ENCODE data around the gene PLPPR2. TPM values are rescaled to one million over a fixed set of nuclear protein-coding genes. Genes with fewer than 3 reads are reported as not detected.

Gene PLPPR2
- total and polyA plus RNA-seq, 2 of the 4 experiments (the other 2 are of a cell fraction) = 3.9 to 45.2 TPM

GRCh38 chr19:11349171-11349570 lies 6.1 kb upstream of the PLPPR2 start:
- in situ Hi-C loops (cut with MboI; ENCODE audit: low sequenced_read_pairs) = no loop called here
- BruUV-seq (replicated peaks) = no TSS peak
- intact Hi-C loops (cut with micrococcal nuclease) = no loop called here

More at GRCh38 chr19:11349171-11349570, 6.1 kb upstream of the PLPPR2 start:
- ATAC-seq (ENCODE audit: low read depth) (no peak), DNase-seq (no peak)
- no peak overlapping the region for H2BK20ac ChIP-seq (ENCODE audit: low read depth, low read length)
- H3K27me3 ChIP-seq (ENCODE audit: control insufficient read depth, insufficient read depth, low read length) = no peaks in the 10 kb centered on the region
- H2BK120ac ChIP-seq (ENCODE audit: low read depth, low read length) = no peak overlapping the region
- ChIA-PET CTCF (no interaction called here), POLR2A (ENCODE audit: unreplicated experiment) (no interaction called here)
- no peak overlapping the region for H3K56ac ChIP-seq (ENCODE audit: extremely low read depth, insufficient read depth, low read length)
- H3K27ac ChIP-seq (ENCODE audit: insufficient read depth, low read length) = no peak overlapping the region
- H4K20me1 ChIP-seq (ENCODE audit: insufficient read depth, low read length) = peaks cover 2% of the 10 kb centered on the region; the same call in 1 of the 2 replicates
- H4K8ac ChIP-seq (ENCODE audit: low read depth in 2 of 2, low read length in 2 of 2) = no peak overlapping the region
- peaks cover 8% of the 10 kb centered on the region for H3K4me1 ChIP-seq (ENCODE audit: control insufficient read depth, insufficient read depth, low read length)
- H3K36me3 ChIP-seq (ENCODE audit: control insufficient read depth, insufficient read depth, low read length) = no peaks in the 10 kb centered on the region
- H3K9me3 ChIP-seq (ENCODE audit: control insufficient read depth, insufficient read depth, low read length) = peaks cover 8% of the 10 kb centered on the region; the same call in 1 of the 2 replicates
- H2BK15ac ChIP-seq (ENCODE audit: low read depth, low read length) = no peak overlapping the region
- no peak overlapping the region for H4K5ac ChIP-seq (ENCODE audit: low read depth, low read length)
- no peak overlapping the region for H3K4me3 ChIP-seq (ENCODE audit: insufficient read depth, low read depth, low read length)
- no peak overlapping the region for H2AFZ ChIP-seq (replicated peaks; ENCODE audit: low read length, poor library complexity)
- H3K4me2 ChIP-seq (ENCODE audit: low read depth, low read length) = no peak overlapping the region
- H3K18ac ChIP-seq (ENCODE audit: low read depth, low read length) = no peak overlapping the region
- WGBS, 2 experiments (ENCODE audit: extremely low coverage in 2 of 2, insufficient read length in 1 of 2) = no CpG with 5 or more reads among the region's 4 CpGs
- H2AK5ac ChIP-seq (ENCODE audit: low read depth, low read length) = no peak overlapping the region
- TF ChIP-seq MAZ (IDR thresholded peaks at IDR 0.05; ENCODE audit: borderline replicate concordance, low read depth, low read length) (no peak), RCOR1 (IDR thresholded peaks at IDR 0.05; ENCODE audit: insufficient replicate concordance, low read length) (no peak), CEBPB (IDR thresholded peaks at IDR 0.05; ENCODE audit: low read depth, low read length) (no peak), RAD21 (IDR thresholded peaks at IDR 0.05; ENCODE audit: low read length) (no peak), MAFK (IDR thresholded peaks at IDR 0.05; ENCODE audit: low read depth, low read length) (no peak), ELK1 (IDR thresholded peaks at IDR 0.05; ENCODE audit: borderline replicate concordance, low read depth, low read length) (no peak), MXI1 (IDR thresholded peaks at IDR 0.05; ENCODE audit: borderline replicate concordance, low read depth, low read length) (no peak), FOS (IDR thresholded peaks at IDR 0.05; ENCODE audit: low read depth, low read length) (no peak), RFX5 (IDR thresholded peaks at IDR 0.05; ENCODE audit: low read depth, low read length) (no peak), NFE2L2 (IDR thresholded peaks at IDR 0.05; ENCODE audit: low read depth, low read length) (no peak), POLR2A (IDR thresholded peaks at IDR 0.05; ENCODE audit: low read depth, low read length) (no peak), SMC3 (IDR thresholded peaks at IDR 0.05; ENCODE audit: low read depth, low read length) (no peak), CTCF (conservative IDR thresholded peaks at IDR 0.05; ENCODE audit: low read depth, low read length) (no peak), CHD1 (IDR thresholded peaks at IDR 0.05; ENCODE audit: low read depth, low read length) (no peak), USF2 (IDR thresholded peaks at IDR 0.05; ENCODE audit: low read depth, low read length) (no peak), BHLHE40 (IDR thresholded peaks at IDR 0.05; ENCODE audit: low read depth, low read length) (no peak)
- peaks cover 10 to 16% of the 10 kb centered on the region in 2 experiments; a peak in 3 of 4 replicates for H3K79me1 ChIP-seq (ENCODE audit: low read depth in 1 of 2, low read length in 2 of 2)
- dilution Hi-C loops (cut with HindIII; ENCODE audit: low sequenced_read_pairs, unreplicated experiment) = no loop called here
- peaks cover 5% of the 10 kb centered on the region for H3K9me1 ChIP-seq (ENCODE audit: insufficient read depth, low read length)
- H3K23ac ChIP-seq (ENCODE audit: low read depth, low read length) = no peak overlapping the region
- no peak overlapping the region for H2BK5ac ChIP-seq (ENCODE audit: low read depth, low read length, poor library complexity, severe bottlenecking)
- H3K14ac ChIP-seq (replicated peaks; ENCODE audit: low read depth, low read length) = no peak overlapping the region
- no peak overlapping the region for H2AK9ac ChIP-seq (replicated peaks; ENCODE audit: low read depth, low read length, poor library complexity)
- H3K9ac ChIP-seq (ENCODE audit: low read depth, low read length) = no peak overlapping the region
- no peak overlapping the region for H4K91ac ChIP-seq (ENCODE audit: insufficient read depth, low read depth, low read length)
- no peak overlapping the region for H3K4ac ChIP-seq (ENCODE audit: low read depth, low read length)
